ENCODE measurements around the gene GPAT2.
"Not testable (repeated sequence)": the region's sequence is repeated elsewhere in the genome, so short reads cannot be mapped to it uniquely, and the experiment has no call there.

Gene GPAT2

GRCh38 chr2:96012792-96013264 lies 21.9 kb downstream of the GPAT2 start:
- not testable (repeated sequence) for H3K4me3 ChIP-seq (ENCODE audit: low read length); H3K27me3 ChIP-seq (ENCODE audit: control insufficient read depth, insufficient read depth, low read length); H3K27ac ChIP-seq (ENCODE audit: low read length); H3K9ac ChIP-seq (ENCODE audit: low read length); H3K9me3 ChIP-seq (ENCODE audit: control insufficient read depth, low read depth, low read length); H3K4me1 ChIP-seq (ENCODE audit: control insufficient read depth, low read depth, low read length); H3K36me3 ChIP-seq (ENCODE audit: control insufficient read depth, low read depth, low read length)

GRCh38 chr2:96012086-96012791 lies 22.5 kb downstream of the GPAT2 start:
- H3K4me1 ChIP-seq (ENCODE audit: control insufficient read depth, low read depth, low read length); H3K36me3 ChIP-seq (ENCODE audit: control insufficient read depth, low read depth, low read length); H3K27me3 ChIP-seq (ENCODE audit: control insufficient read depth, insufficient read depth, low read length); H3K9ac ChIP-seq (ENCODE audit: low read length); H3K27ac ChIP-seq (ENCODE audit: low read length); H3K9me3 ChIP-seq (ENCODE audit: control insufficient read depth, low read depth, low read length); H3K4me3 ChIP-seq (ENCODE audit: low read length): not testable (repeated sequence)

GRCh38 chr2:96011129-96011455 lies 23.6 kb downstream of the GPAT2 start:
- H3K27ac ChIP-seq (ENCODE audit: low read length); H3K27me3 ChIP-seq (ENCODE audit: control insufficient read depth, insufficient read depth, low read length); H3K9ac ChIP-seq (ENCODE audit: low read length); H3K9me3 ChIP-seq (ENCODE audit: control insufficient read depth, low read depth, low read length); H3K4me1 ChIP-seq (ENCODE audit: control insufficient read depth, low read depth, low read length); H3K36me3 ChIP-seq (ENCODE audit: control insufficient read depth, low read depth, low read length): not testable (repeated sequence)
- H3K4me3 ChIP-seq (ENCODE audit: low read length): peak overlapping the region; percentile 42

GRCh38 chr2:96010320-96011128 lies 24.2 kb downstream of the GPAT2 start:
- not testable (repeated sequence) for H3K27ac ChIP-seq (ENCODE audit: low read length); H3K27me3 ChIP-seq (ENCODE audit: control insufficient read depth, insufficient read depth, low read length); H3K4me1 ChIP-seq (ENCODE audit: control insufficient read depth, low read depth, low read length); H3K36me3 ChIP-seq (ENCODE audit: control insufficient read depth, low read depth, low read length); H3K9me3 ChIP-seq (ENCODE audit: control insufficient read depth, low read depth, low read length)
- peak overlapping the region; percentile 53 for H3K4me3 ChIP-seq (ENCODE audit: low read length)
- peak overlapping the region; percentile 12 for H3K9ac ChIP-seq (ENCODE audit: low read length)

GRCh38 chr2:96009833-96010232 lies 24.9 kb downstream of the GPAT2 start:
- H3K27ac ChIP-seq (ENCODE audit: low read length): not testable (repeated sequence)

GRCh38 chr2:96008051-96008450 lies 26.7 kb downstream of the GPAT2 start:
- H3K9ac ChIP-seq (ENCODE audit: low read length); H3K36me3 ChIP-seq (ENCODE audit: control insufficient read depth, low read depth, low read length); H3K4me3 ChIP-seq (ENCODE audit: low read length); H3K4me1 ChIP-seq (ENCODE audit: control insufficient read depth, low read depth, low read length); H3K9me3 ChIP-seq (ENCODE audit: control insufficient read depth, low read depth, low read length); H3K27me3 ChIP-seq (ENCODE audit: control insufficient read depth, insufficient read depth, low read length); H3K27ac ChIP-seq (ENCODE audit: low read length): not testable (repeated sequence)

More at GRCh38 chr2:96009833-96010232, 24.9 kb downstream of the GPAT2 start:
- H3K36me3 ChIP-seq (ENCODE audit: control insufficient read depth, low read depth, low read length); H3K9me3 ChIP-seq (ENCODE audit: control insufficient read depth, low read depth, low read length); H3K27me3 ChIP-seq (ENCODE audit: control insufficient read depth, insufficient read depth, low read length); H3K4me1 ChIP-seq (ENCODE audit: control insufficient read depth, low read depth, low read length): not testable (repeated sequence)
- Histone ChIP-seq H3K9ac (ENCODE audit: low read length) (peak overlapping the region; percentile 12), H3K4me3 (ENCODE audit: low read length) (peak overlapping the region; percentile 53)

- not testable (repeated sequence) for H3K27ac ChIP-seq (ENCODE audit: low read length); H3K9me3 ChIP-seq (ENCODE audit: control insufficient read depth, low read depth, low read length); H3K4me3 ChIP-seq (ENCODE audit: low read length); H3K9ac ChIP-seq (ENCODE audit: low read length); H3K4me1 ChIP-seq (ENCODE audit: control insufficient read depth, low read depth, low read length); H3K36me3 ChIP-seq (ENCODE audit: control insufficient read depth, low read depth, low read length); H3K27me3 ChIP-seq (ENCODE audit: control insufficient read depth, insufficient read depth, low read length)
Observed at GRCh38 chr2:96006248-96006647, 28.5 kb downstream of the GPAT2 start.

GRCh38 chr2:95992520-95993272 lies 42.0 kb downstream of the GPAT2 start:
- H3K9me3 ChIP-seq (ENCODE audit: control insufficient read depth, low read depth, low read length); H3K36me3 ChIP-seq (ENCODE audit: control insufficient read depth, low read depth, low read length); H3K4me1 ChIP-seq (ENCODE audit: control insufficient read depth, low read depth, low read length); H3K27me3 ChIP-seq (ENCODE audit: control insufficient read depth, insufficient read depth, low read length); H3K27ac ChIP-seq (ENCODE audit: low read length): not testable (repeated sequence)
- Histone ChIP-seq H3K9ac (ENCODE audit: low read length) (peak overlapping the region; percentile 22), H3K4me3 (ENCODE audit: low read length) (peak overlapping the region; percentile 70)

GRCh38 chr2:95992102-95992501 lies 42.6 kb downstream of the GPAT2 start:
- not testable (repeated sequence) for H3K27me3 ChIP-seq (ENCODE audit: control insufficient read depth, insufficient read depth, low read length); H3K9me3 ChIP-seq (ENCODE audit: control insufficient read depth, low read depth, low read length); H3K27ac ChIP-seq (ENCODE audit: low read length); H3K36me3 ChIP-seq (ENCODE audit: control insufficient read depth, low read depth, low read length); H3K4me1 ChIP-seq (ENCODE audit: control insufficient read depth, low read depth, low read length)
- Histone ChIP-seq H3K4me3 (ENCODE audit: low read length) (peak overlapping the region; percentile 70), H3K9ac (ENCODE audit: low read length) (peak overlapping the region; percentile 22)

- not testable (repeated sequence) for H3K4me1 ChIP-seq (ENCODE audit: control insufficient read depth, low read depth, low read length)
Observed at GRCh38 chr2:95991351-95992094, 43.2 kb downstream of the GPAT2 start, which contains the start of gene ANKRD36C. Gene ANKRD36C (minus strand): TSS chr2:95991824. CDS start chr2:95991708, 116 bp downstream.

GRCh38 chr2:95990884-95991283 lies 43.8 kb downstream of the GPAT2 start:
- not testable (repeated sequence) for H3K36me3 ChIP-seq (ENCODE audit: control insufficient read depth, low read depth, low read length); H3K27ac ChIP-seq (ENCODE audit: low read length); H3K9ac ChIP-seq (ENCODE audit: low read length); H3K9me3 ChIP-seq (ENCODE audit: control insufficient read depth, low read depth, low read length); H3K4me1 ChIP-seq (ENCODE audit: control insufficient read depth, low read depth, low read length); H3K27me3 ChIP-seq (ENCODE audit: control insufficient read depth, insufficient read depth, low read length); H3K4me3 ChIP-seq (ENCODE audit: low read length)

More at GRCh38 chr2:95991351-95992094, 43.2 kb downstream of the GPAT2 start, which contains the start of gene ANKRD36C:
- Histone ChIP-seq H3K4me3 (ENCODE audit: low read length) (peak within 1 kb of the TSS; percentile 72), H3K9ac (ENCODE audit: low read length) (peak within 1 kb of the TSS; percentile 22)
- H3K27me3 ChIP-seq (ENCODE audit: control insufficient read depth, insufficient read depth, low read length); H3K27ac ChIP-seq (ENCODE audit: low read length); H3K9me3 ChIP-seq (ENCODE audit: control insufficient read depth, low read depth, low read length); H3K36me3 ChIP-seq (ENCODE audit: control insufficient read depth, low read depth, low read length): not testable (repeated sequence)
